AG08396 (cell line): ENCODE measurements around the gene PPM1H.

ENCODE experiments used
- DNase-seq: peaks from one replicate; pipeline ENCODE4 v3.0.0; 2012; ENCODE audit warnings: low spot score, mixed read lengths

Gene PPM1H

GRCh38 chr12:62649412-62650138, 285.4 kb downstream of the PPM1H start:
- no peak for DNase-seq

- DNase-seq: no peak
Observed at GRCh38 chr12:62647586-62647985, 287.4 kb downstream of the PPM1H start.

- DNase-seq: no peak
Observed at GRCh38 chr12:62646566-62646965, 288.4 kb downstream of the PPM1H start.

GRCh38 chr12:62643486-62643885, 291.5 kb downstream of the PPM1H start:
- no peak for DNase-seq

- DNase-seq: no peak
Observed at GRCh38 chr12:62642486-62642885, 292.5 kb downstream of the PPM1H start.

GRCh38 chr12:62640910-62641448, 294.0 kb downstream of the PPM1H start:
- DNase-seq: peak; percentile 58

- no peak for DNase-seq
Observed at GRCh38 chr12:62637679-62638078, 297.3 kb downstream of the PPM1H start.

- DNase-seq: no peak
Observed at GRCh38 chr12:62635649-62636048, 299.3 kb downstream of the PPM1H start.

- DNase-seq: peak; percentile 56
Observed at GRCh38 chr12:62632411-62632918, 302.5 kb downstream of the PPM1H start.

- DNase-seq: peak; percentile 91
Observed at GRCh38 chr12:62631471-62632410, 303.2 kb downstream of the PPM1H start.

- DNase-seq: no peak
Observed at GRCh38 chr12:62629971-62630739, 304.8 kb downstream of the PPM1H start.

- DNase-seq: no peak
Observed at GRCh38 chr12:62629413-62629812, 305.5 kb downstream of the PPM1H start.

GRCh38 chr12:62627181-62627580, 307.8 kb downstream of the PPM1H start:
- no peak for DNase-seq

GRCh38 chr12:62625228-62625627, 309.7 kb downstream of the PPM1H start:
- DNase-seq: no peak

- DNase-seq: no peak
Observed at GRCh38 chr12:62622177-62622576, 312.8 kb downstream of the PPM1H start.

- no peak for DNase-seq
Observed at GRCh38 chr12:62621101-62621638, 313.8 kb downstream of the PPM1H start.

GRCh38 chr12:62618930-62619329, 316.0 kb downstream of the PPM1H start:
- DNase-seq: no peak

GRCh38 chr12:62618319-62618718, 316.6 kb downstream of the PPM1H start:
- no peak for DNase-seq

- DNase-seq: no peak
Observed at GRCh38 chr12:62613081-62613480, 321.9 kb downstream of the PPM1H start.

- no peak for DNase-seq
Observed at GRCh38 chr12:62606654-62607053, 328.3 kb downstream of the PPM1H start.

- DNase-seq: no peak
Observed at GRCh38 chr12:62605981-62606380, 329.0 kb downstream of the PPM1H start.

- DNase-seq: no peak
Observed at GRCh38 chr12:62604871-62605270, 330.1 kb downstream of the PPM1H start.
